ENCODE data around the gene POLE.

POLE gene

DNA sequence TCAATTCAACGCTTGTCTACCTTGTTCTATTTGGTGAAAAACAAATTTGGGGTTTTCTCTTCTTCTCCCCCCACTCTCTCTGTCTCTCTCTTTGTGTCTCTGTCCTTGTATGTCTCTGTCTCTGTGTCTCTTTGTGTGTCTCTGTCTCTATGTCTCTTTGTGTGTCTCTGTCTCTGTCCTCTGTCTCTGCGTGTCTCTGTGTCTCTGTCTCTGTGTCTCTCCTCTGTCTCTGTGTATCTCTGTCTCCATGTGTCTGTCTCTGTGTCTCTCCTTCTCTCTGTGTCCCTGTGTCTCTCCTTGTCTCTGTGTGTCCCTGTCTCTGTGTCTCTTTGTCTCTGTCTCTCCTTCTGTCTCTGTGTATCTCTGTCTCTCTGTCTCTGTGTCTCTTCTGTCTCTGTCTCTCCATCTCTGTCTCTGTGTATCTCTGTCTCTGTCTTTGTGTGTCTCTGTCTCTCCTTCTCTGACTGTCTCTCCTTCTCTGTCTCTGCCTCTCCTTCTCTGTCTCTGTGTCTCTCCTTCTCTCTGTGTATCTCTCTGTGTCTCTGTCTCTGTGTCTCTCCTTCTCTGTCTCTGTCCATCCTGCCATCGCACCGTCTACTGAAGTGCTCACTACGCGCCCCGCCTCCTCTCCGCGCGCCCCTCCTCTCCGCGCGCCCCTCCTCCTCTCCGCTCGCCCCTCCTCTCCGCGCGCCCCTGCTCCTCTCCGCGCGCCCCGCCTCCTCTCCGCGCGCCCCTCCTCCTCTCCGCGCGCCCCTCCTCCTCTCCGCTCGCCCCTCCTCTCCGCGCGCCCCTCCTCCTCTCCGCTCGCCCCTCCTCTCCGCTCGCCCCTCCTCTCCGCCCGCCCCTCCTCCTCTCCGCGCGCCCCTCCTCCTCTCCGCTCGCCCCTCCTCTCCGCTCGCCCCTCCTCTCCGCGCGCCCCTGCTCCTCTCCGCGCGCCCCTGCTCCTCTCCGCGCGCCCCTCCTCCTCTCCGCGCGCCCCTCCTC lies 89.5 kb downstream of the POLE start:
- no peak for DNase-seq (ENCODE audit: low read depth)

DNA sequence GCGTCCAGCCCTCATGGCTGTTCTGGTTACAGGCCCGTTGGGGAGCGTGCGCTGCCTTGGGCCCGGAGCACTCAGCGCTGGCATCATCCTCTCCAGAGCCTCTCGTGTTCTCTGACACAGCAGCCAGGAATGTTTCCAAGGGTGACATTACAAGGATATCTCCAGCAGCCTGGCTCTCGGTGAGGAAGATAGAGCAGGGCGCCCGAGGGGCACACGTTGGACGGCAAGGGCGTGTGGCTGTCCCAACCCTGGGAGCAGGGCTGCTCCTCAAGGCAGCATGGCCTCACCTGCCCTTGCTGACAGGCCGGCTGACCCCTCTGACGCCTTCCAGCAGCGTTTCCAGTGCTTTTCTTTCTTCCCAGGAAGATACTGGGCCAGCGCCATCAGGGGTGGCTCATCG lies 91.1 kb downstream of the POLE start:
- no peak for DNase-seq (ENCODE audit: low read depth)

DNA sequence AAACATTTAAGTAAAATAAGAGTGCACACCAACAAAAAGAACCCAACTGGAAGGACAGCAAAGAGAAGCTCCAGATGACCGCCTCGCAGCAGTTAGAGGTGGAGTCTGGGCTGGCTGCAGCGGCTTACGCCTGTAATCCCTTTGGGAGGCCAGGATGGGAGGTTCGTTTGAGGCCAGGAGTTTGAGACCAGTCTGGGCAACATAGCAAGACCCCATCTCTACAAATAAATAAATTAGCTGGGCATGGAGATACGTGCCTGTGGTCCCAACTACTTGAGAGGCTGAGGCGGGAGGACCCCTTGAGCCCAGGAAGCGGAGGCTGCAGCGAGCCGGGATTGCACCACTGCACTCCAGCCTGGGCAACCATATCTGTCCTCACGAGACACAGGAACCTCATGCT lies 92.0 kb downstream of the POLE start:
- DNase-seq (ENCODE audit: low read depth): no peak

DNA sequence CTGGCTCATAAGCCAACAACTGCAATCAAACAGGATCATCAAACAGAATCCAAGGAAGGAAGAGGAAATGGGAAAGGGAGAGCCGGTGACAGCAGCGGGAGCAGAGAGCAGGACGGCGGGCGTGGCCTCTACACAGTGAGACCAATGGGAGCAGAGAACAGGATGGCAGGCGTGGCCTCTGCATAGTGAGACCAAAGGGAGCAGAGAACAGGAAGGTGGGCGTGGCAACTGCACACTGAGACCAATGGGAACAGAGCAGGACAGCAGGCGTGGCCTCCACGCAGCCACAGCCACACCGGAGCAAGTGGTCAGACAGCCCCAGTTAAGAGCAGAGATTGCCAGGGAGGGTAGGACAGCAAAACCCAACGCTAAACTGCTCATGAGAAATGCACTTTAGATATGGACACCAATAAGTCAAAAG lies 93.2 kb downstream of the POLE start:
- no peak for DNase-seq (ENCODE audit: low read depth)

DNA sequence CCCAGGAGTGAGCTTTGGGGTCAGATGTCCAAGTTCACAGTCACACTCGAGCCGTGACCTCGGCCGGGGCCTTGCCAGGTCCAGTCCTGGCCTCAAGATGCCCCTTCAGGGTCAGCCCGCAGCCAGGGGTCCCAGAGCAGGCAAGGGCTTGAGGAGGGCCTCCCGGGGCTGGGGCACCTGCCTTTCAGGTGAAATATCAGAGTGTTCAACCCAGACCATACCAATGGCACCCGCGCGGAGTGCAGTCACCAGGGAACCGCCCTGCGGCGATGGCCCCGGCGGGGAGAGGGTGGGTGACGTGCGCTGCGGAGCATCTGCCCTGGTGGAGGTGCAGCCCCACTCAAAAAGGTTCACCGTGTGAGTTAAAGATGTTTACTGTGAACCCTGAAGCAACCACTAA lies 93.6 kb downstream of the POLE start:
- DNase-seq (ENCODE audit: low read depth): no peak

DNA sequence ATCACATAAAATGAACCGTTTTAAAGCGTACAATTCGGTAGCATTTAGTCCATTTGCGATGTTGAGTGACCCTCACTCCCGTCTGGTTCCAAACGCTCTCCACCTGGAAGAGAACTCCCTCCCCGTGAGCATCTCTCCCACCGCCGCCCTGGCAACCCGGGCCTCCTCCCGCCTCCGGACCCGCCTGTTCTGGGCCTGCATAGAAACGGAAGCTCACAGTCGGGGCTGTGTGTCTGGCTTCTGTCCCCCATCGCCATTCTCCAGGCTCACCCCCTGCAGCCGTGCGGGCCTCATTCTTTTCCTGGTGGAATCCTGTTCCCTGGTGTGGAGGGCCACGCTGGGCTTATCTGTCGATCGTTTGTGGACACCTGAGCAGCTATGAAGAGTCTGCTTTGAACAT lies 94.1 kb downstream of the POLE start:
- no peak for DNase-seq (ENCODE audit: low read depth)

DNA sequence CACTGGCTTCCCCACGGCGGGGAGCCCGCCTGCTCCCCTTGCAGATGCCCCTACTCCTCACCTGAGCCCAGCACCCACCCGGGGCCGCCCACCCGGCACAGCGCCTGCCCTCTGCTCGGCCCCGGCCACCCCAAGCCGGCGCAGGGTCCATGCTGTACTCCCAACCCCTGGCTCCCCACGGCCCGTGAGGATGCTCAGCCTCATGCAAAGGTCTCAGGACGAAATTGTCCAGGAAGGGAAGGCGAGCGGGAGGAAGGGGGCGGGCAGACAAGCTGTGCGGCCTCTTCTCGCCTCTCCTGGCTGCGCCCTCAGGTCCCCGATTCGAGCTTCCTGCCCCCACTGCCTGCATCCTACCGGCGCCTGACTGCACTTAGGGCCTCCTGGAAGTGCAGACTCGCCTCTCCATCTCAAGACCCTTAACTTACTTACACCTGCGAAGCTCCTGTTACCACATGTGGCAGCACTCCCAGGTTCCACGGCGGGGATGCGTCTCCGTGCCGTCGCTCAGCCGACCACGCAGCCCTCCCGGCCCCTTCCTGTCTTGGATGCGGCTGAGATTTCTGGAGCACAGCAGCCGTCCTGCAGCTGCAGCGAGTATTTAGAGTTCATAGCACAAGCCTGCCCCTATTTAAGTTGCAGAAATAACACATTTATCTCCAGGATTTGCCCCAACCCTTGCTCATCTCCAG lies 94.7 kb downstream of the POLE start:
- no peak for DNase-seq (ENCODE audit: low read depth)

DNA sequence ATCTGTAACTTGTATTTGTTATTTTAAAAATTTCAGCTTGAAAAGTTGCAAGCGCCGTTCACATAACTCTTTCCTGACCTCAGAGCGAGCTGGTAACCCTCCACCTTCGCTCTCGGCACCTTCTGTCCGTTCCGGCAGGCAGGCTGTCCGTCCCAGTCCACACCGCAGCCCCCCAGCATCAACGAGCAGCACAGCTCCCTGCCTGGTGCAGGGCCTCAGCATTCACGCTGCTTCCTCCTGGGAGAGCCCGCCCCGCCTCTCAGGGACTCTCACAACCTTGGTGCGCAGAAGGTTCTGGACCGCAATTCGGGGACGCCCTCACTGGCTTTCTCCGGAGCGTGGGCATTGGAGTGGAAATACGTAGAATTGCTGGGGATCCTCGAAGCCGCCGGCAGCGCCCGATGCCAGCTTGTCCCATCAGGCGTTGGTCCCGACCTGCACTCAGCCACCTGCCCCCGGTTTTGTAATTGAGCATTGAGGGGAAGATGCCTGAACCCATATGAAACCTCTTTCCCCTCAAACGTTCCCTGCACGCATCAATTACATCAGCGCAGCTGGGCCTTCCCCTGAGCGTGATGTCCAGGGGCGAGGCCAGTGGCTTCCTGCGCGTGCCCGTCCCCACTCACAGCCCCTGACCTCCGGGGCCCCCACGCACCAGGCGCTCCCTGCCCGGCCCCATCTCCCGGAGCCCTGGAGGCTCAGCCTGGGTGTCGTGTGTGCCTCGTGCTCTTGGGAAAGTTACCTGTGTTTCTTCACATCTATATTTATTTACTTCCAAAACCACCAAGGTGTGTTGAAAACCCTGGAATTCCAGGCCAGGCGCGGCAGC lies 95.8 kb downstream of the POLE start:
- no peak for DNase-seq (ENCODE audit: low read depth)

DNA sequence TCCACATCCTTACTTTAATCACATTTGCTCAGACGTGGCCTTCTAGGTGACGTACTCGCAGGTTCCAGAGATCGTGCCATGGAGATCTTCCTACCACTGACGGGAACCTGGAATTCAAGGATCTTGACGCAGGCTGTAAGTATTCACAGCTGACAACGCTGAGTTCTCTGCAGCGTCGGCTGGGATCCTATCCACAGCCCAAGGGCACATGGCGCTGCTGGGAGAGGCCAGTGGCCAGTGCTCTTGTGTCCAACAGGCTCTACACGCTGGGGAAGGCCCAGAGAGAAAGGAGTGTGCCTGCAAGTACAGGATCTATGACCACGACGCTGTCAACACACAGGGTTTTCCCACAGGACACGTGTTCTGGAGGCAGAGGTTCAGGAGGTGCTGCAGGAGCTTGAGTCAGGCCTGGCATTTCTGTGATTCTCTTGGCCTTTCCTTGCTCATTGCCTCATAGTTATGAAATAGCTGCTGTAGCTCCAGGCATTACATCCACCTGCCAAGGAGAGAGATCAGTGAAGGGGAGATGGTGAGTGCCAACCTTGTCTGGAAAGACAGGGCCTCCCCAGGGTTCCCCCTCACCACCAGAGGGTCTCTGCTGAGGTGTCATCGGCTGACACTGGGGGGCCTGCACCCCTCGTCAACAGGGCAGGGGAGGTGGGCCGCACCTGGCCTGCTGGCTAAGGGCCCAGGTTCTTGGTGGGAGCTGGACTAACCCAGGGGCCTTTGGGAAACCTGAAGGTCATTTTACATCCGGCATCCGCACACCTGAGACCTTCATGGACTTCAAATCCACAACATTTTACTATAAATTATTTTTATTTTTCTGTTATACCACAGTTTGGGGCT lies 98.1 kb downstream of the POLE start:
- no peak for DNase-seq (ENCODE audit: low read depth)

DNA sequence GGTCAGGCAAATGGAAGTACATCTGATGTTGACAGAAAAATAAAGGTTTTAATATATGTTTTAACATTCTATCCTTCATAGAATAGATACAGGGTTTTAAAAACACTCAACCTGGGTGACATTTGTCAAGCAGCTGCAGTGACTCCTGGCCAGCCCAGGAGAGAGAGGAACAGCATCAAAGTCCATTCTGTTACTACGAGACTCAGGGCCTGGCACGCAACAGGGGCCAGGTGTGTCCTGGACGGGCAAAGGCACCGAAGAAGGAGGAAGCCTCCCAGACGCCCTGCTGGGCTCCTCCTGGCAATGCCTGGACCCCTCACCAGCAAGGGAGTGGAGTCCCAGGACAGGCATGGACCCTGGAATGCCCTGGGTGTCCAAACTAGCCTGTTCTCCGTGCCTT lies 98.8 kb downstream of the POLE start:
- no peak for DNase-seq (ENCODE audit: low read depth)

DNA sequence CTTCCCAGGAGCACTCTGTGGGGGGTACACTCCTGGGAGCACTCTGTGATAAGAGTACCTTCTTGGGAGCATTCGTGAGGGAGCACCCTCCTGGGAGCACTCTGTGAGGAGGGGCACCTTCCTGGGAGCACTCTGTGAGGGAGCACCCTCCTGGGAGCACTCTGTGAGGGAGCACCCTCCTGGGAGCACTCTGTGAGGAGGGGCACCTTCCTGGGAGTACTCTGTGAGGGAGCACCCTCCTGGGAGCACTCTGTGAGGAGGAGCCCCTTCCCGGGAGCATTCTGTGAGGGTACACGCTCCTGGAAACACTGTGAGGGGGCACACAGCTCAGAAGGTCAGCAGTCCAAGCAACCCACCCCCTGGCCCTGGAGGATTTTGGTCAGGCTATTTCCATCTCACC lies 99.4 kb downstream of the POLE start:
- no peak for DNase-seq (ENCODE audit: low read depth)

DNA sequence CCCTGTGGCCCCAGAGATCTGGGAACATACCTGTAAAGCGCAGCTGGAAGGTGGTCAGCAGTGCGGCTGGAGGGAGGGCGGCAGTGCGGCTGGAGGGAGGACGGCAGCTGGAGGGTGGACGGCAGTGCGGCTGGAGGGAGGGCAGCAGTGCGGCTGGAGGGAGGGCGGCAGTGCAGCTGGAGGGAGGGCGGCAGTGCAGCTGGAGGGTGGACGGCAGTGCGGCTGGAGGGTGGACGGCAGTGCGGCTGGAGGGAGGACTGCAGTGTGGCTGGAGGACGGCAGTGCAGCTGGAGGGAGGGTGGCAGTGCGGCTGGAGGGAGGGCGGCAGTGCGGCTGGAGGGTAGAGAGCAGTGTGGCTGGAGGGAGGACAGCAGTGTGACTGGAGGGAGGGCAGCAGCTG lies 100.2 kb downstream of the POLE start:
- no peak for DNase-seq (ENCODE audit: low read depth)

DNA sequence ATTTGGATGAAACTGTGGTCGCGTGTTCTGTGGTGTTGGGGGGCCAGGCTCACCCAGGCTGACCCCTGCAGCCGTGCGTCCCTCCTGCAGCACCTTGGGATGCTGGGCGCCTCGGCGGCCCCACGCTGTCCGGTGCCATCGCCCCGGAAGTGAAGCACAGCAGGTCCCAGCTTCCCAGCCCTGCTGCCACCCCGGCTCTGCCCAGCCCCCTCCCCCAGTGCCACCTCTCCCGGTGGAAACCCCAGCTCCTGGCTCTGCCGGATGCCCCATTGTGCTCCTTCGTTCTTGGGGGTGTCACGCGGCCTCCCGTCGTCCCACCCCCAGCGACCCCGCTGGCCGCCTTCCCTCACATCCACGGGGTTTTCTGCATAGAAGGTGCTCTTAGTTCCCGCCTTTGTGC lies 102.0 kb downstream of the POLE start:
- DNase-seq (ENCODE audit: low read depth): no peak

DNA sequence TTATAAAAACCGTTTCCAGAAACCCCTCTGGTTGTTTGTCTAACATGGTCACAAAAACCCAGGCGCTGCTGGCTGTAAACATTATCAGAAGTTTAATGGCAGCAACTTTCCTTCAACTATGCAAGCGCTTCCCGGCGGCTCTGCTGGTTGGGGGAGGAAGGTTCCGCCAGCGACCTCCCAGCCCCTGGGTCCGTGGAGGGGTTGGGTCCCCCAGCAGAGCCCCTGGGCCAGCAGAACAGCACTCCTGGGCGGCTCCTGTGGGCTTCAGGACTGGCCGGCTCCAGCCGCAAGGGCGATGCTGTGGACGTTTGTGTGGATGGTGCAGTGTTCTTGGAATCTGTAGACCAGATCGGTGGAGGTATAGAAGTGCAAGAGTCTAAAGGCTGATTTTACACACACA lies 102.7 kb downstream of the POLE start:
- no peak for DNase-seq (ENCODE audit: low read depth)

DNA sequence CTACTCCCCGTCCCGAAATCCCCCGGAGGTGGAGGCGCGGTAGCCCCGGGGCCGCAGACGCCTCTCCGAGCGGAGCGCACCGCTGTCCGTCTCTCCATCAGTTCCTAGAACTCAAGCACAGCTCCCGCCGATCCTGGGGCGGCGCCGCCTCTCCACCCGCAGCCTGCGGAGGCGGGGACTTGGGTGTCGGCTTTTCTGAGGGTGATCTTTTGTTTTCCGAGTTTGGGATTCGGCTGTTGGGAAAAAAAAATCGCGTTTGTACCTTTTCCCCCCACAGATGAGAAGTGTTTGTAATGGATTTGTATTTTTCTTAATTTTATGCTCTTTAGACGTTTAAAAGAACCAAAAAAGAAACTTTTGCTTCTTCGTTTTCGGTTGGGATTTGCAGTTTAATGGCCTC lies 103.4 kb downstream of the POLE start:
- no peak for DNase-seq (ENCODE audit: low read depth)

DNA sequence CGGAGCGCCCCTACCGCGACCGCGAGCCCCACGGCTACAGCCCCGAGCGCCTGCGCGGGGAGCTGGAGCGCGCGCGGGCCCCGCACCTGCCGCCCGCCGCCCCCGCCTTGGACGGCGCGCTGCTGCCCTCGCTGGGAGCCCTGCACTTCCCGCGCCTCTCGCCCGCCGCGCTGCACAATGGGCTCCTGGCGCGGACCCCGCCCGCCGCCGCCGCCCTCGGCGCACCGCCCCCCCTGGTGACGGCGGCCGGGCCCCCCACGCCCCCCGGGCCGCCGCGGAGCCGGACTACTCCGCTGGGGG lies 103.8 kb downstream of the POLE start:
- no peak for DNase-seq (ENCODE audit: low read depth)

DNA sequence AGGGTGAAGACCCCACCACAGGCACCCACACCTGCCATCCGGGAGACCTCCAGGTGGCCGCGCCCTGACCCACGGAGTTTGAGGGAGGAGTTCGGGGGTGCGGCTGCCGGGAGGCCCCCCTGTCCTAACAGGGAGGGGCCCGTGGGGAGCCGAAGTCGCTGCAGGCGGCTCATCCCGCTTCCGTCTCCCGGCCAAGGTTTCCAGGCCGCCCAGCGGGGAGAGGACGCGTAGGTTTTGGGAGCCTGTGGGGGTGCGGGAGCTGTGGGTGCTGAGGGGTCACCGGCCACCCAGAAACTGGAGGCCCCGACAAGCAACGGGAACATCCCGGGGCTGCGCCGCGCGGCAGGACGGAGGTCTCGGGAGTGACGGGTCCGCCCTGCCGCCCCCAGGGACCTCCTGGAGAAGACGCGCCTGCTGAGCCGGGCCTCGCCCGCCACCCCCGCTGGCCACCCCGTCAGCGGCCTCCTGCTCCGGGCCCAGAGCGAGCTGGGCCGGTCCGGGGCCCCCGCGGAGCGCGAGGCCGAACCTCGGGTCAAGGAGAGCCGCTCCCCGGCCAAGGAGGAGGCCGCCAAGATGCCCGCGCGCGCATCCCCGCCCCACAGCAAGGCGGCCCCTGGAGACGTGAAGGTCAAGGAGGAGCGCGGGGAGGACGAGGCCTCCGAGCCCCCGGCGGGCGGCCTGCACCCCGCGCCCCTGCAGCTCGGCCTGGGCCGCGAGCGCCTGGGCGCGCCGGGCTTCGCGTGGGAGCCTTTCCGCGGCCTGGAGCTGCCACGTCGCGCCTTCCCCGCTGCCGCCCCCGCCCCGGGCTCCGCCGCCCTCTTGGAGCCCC lies 104.3 kb downstream of the POLE start:
- no peak for DNase-seq (ENCODE audit: low read depth)

DNA sequence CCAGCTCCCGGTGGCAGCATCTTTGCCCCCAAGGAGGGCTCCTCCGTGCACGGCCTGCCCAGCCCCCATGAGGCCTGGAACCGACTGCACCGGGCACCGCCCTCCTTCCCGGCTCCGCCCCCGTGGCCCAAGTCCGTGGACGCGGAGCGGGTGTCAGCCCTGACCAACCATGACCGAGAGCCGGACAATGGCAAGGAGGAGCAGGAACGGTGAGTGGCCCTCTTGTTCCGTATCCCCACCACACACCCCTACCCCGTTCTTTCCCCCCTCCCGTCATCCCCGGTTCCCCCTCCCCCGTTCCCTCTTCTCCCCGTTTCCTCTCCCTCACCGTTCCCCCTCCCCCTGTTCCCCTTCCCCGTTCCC lies 105.1 kb downstream of the POLE start:
- no peak for DNase-seq (ENCODE audit: low read depth)

DNA sequence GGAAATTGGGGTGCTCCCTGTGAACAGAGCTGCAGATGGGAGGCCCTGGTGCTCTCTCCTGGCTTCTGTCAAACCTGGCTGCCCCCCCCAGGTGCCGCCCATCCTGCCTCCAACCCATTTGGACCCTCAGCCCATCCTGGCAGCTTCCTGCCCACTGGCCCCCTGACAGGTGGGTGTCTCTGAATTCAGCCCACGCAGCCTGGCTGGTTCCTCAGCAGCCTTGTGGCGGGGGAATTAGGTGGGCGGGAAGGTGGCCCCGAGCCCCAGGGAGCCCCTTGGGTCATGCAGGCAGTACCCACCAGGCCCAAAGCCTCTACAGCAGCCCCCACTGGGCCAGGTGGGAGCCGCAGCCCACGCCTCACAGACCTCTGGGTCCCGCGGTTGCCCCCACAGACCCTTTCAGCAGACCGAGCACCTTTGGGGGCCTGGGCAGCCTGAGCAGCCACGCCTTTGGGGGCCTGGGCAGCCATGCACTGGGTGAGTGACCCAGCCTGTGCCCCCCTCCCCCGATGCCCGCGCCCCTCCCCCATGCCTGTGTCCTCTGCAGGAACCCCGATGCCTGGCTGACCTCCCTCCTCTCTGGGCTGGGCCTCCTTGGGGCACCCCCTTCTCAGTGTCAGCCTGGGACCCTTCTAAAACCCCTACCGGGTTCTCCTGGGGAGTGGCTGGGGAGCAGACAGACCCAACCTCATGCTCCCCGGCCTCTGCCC lies 105.6 kb downstream of the POLE start:
- no peak for DNase-seq (ENCODE audit: low read depth)

DNA sequence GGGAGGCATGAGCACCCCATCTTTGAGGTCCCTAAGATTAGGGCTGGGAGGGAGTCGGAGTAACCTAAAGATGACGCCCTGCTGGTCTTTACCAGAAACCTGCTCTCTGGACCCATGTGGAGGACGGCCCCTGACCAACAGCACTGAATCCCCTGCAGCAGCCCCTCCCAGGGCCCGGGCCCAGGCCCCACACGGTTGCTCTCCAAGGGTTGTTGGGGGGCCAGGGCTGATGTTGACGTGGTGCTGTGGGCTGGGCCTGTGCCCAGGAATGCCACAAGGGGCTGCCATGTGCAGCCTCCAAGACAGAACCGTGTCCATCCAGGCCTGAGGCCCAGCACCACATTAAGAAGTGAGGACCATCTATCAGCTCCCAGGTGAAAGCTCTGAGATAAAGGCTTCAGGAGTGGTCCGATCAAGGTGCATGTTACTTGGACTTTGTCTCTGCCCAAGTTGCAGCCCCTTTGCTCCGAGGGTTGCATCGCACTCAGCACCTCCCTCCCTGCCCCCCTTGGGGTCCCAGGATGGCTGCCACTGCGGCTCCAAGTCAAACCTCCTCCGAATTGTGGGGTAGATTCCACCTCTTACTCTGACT lies 106.3 kb downstream of the POLE start:
- no peak for DNase-seq (ENCODE audit: low read depth)

Data from activated gamma-delta T cell treated with anti-CD3 and anti-CD28 coated beads, Interleukin-2, amount 50 U/mL, for 16 hours (primary cell).